GM21526 (cell line): ENCODE data around the gene SGCB.
"Not testable (repeated sequence)": the region's sequence is repeated elsewhere in the genome, so short reads cannot be mapped to it uniquely, and the experiment has no call there.

Experiments
- ATAC-seq: cut with Tn5 transposase; IDR thresholded peaks from one replicate; pipeline ENCODE4 v1.9.1; 2021; ENCODE audit warnings: moderate library complexity; ENCODE audit not compliant: unreplicated experiment, low FRiP score

Gene SGCB

GRCh38 chr4:52038103-52038912, at the start of gene SGCB:
Gene SGCB, minus strand, starts transcription at chr4:52038299. Its CDS starts 40 bp downstream, at chr4:52038259.
- peak; percentile 92 for ATAC-seq

- ATAC-seq: not testable (repeated sequence)
Observed at GRCh38 chr4:52086425-52086824, 48.3 kb upstream of the SGCB start.

GRCh38 chr4:52081216-52081615, 43.1 kb upstream of the SGCB start:
- no peak for ATAC-seq

- ATAC-seq: no peak
Observed at GRCh38 chr4:52079659-52080058, 41.6 kb upstream of the SGCB start.

DNA sequence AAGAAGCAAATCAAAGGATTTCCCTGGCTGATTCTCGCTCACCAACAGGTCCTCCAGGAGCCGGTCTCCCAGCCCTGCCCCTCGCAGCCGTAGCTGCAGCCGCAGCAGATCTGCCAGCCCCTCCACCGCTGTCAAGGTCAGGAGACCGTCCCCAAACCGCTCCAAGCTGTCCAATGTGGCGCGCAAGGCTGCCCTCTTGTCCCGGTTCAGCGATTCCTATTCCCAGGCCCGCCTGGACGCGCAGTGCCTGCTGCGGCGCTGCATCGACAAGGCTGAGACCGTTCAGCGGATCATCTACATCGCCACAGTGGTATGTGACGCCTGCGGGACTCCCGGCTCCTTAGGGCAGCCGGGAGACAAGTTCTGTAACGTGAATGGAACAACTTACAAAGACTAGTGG, 38.6 kb upstream of the SGCB start:
- ATAC-seq: no peak

DNA sequence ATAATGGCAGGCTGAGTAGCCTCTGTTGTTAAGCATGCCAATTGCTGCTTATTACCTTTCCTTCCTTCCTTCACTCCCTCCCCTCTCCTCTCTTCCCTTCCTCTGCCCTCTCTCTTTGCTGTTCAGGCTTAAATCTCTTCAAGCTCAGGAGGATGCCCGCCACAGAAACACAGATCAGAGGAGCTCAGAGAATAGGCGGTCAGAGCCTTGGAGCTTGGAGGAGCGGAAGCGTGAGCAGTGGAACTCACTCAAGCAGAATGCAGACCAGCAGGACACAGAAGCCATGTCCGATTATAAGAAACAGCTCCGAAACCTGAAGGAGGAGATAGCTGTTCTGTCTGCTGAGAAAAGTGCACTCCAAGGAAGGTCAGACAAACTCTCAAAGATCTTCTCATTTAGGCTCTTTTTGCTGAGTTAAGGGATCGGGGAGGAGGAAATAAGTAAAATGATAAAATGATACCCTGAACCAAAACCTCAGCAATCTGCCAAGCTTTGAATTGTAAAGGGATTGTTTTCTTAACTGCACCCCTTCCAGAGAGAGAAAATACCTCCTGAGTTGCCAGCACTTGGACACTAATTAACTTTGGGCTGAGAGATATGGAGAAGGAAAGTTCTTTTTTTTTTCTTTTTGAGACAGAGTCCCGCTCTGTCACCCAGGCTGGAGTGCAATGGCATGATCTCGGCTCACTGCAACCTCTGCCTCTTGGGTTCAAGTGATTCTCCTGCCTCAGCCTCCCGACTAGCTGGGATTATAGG, 33.9 kb upstream of the SGCB start:
- ATAC-seq: no peak

DNA sequence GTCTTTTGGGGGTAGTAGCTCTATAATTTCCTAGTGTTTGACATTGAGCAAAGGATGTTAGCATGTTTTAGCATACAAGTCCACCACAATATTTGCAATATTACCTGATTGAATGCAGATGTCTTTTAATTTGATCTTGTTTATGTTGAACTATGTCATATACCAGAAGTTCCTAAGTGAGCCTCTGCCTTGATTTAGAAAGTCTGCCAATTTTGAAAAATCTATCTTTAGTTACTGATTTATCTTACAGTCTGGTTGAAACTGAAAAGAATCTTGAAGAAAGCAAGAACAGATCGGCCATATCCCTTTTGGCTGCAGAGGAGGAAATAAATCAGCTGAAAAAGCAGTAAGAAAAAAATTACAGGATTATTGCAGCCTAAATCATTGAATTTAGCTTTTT, 31.5 kb upstream of the SGCB start:
- no peak for ATAC-seq

DNA sequence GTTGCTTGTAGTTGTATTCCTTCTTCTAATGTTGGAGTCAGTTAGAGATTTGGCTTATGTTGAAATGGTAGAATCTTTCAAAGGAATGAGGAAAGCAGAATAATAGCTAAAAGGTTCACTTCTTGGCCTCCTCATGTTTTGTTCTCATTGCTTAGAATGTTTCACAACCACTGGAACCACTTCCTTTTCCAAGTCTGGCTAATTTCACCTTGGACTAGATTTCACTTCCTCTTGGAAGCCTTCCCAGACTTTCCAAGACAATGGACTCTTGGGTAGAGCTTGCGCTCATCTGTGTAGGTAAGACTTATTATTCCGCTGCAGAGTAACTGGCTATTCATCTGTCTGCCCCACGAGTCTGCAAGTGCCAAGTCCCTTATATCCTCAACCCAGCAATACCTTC, 21.3 kb upstream of the SGCB start:
- ATAC-seq: no peak

- ATAC-seq: no peak
Observed at GRCh38 chr4:52058275-52058674, 20.2 kb upstream of the SGCB start.

GRCh38 chr4:52057196-52057595, 19.1 kb upstream of the SGCB start:
- ATAC-seq: no peak

- no peak for ATAC-seq
Observed at GRCh38 chr4:52054254-52054653, 16.2 kb upstream of the SGCB start.

GRCh38 chr4:52052475-52052780, 14.3 kb upstream of the SGCB start:
- peak; percentile 55 for ATAC-seq

DNA sequence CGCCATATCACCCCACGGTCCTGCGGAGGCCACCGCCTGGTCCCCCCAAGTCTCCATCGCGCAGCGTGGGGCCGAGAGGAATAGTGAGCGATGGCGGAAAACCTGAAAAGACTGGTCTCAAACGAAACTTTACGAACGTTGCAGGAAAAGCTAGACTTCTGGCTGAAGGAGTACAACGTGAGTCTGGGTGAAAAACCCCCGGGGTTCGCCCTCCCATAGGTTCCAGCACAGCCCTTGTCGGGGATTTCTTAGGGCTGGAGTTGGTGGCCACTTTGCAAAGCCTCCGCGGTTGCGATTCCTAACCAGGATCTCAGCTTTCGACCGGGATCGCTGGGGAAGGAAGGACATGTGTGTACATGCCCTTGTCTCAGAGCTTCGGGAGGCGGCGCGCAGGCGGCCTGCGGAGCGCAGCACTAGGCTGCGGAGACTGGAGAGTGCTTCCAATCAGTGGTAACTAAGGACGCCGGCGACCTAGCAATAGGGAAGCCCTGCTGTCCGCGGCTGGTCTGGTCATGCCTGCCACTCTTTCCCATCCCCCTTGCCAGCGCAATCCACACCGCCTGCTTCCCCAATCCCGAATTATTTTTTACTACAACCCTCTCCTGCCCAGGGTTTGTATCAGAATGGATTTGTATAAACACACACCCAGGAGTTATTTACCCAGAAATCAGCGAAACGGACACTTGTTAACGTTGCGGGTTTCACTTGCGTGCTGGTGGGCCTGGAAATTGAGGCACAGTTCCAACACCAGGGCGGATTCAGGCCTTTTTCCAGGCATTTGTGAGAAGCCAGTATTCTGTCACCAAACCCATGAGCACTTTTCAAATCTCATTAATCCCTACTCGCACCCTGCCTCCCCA, 13.7 kb upstream of the SGCB start:
- ATAC-seq: peak; percentile 60

- ATAC-seq: peak; percentile 42
Observed at GRCh38 chr4:52051213-52051614, 13.1 kb upstream of the SGCB start, which contains the start of gene SPATA18. Gene SPATA18, plus strand, starts transcription at chr4:52051304. Its CDS starts 401 bp downstream, at chr4:52051705.

- no peak for ATAC-seq
Observed at GRCh38 chr4:52049266-52049665, 11.2 kb upstream of the SGCB start.

- ATAC-seq: no peak
Observed at GRCh38 chr4:52045028-52045427, 6.9 kb upstream of the SGCB start.

DNA sequence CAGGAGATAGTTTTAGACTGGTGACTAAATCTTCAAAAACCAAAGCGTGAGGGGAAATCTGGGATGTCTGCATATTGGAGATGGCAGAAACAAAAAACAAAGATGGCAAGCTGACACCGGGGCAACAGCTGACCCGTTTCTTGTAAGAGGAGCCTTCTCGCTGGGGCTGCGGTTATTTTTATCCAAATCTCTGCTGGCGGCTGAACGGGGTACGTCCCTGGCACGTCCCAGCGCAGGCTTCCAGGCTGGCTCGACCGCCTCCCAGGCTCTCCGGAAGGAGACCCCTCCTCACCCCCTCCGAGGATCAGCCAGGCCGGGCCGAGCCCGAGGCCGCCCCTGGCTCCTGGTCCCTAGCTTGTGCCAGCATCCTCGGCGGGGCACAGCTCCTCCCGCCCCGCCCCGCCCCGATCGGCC, 403 bp downstream of the SGCB start:
- ATAC-seq: peak; percentile 58

DNA sequence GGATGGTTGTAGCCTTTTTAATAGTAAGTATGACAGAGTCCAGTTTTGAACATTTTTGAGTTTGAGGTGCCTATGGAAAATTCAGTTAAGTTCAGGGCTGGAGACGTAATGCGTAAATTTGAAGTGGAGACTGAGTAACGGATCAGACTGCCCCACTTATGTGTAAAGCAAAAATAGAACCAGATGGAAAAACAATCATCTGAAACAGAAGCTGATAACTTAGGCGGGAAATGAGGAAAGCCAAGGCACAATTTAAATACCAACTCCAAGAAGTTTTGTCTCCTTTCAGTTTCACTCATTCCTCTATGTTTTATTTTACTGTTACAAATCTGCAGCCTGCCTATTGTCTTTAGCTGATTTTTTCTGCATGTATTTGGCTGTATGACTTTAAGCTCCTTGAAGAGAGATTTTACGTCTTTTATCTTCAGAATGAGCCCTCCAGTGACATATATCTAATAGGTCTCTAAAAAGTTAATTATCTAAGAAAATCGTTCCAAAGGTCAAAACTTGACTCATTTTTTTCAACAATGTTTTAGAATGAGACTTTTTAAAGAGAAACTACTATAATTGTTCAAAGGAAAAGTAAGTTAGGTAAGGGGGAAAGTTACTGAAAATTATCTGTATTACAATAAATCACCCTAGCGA, 1.1 kb downstream of the SGCB start:
- ATAC-seq: no peak

- no peak for ATAC-seq
Observed at GRCh38 chr4:52035190-52035589, 2.9 kb downstream of the SGCB start.

GRCh38 chr4:52032005-52032404, 6.1 kb downstream of the SGCB start:
- no peak for ATAC-seq
